Esophagus muscularis mucosa (tissue), 4 donors: ENCODE results near the gene GLB1L3.

Source experiments
- CTCF ChIP-seq, 3 experiments: fragments of 200-600 bp in 2 of 3; fragments of 450-650 bp in 1 of 3; sonication (generic) in 2 of 3; IDR thresholded peaks; one replicate each; pipeline ENCODE4 v1.5.1; 2017 to 2019; ENCODE audit warnings: antibody characterized with exemption in 3 of 3, mild to moderate bottlenecking in 2 of 3, moderate library complexity in 1 of 3
- EP300 ChIP-seq: sonication (generic); formaldehyde crosslinking; IDR thresholded peaks from one replicate; pipeline ENCODE4 v1.6.1; 2017; ENCODE audit warnings: antibody characterized with exemption
- POLR2A ChIP-seq: fragments of 450-650 bp; IDR thresholded peaks from one replicate; pipeline ENCODE4 v1.6.1; 2017; ENCODE audit warnings: antibody characterized with exemption, moderate library complexity, mild to moderate bottlenecking, low read depth
- POLR2AphosphoS5 ChIP-seq, 2 donors: sonication (generic); formaldehyde crosslinking; IDR thresholded peaks; one replicate each; pipeline ENCODE4 v1.6.1; 2017; ENCODE audit warnings: antibody characterized with exemption in 2 of 2

GRCh38 chr11:134293119-134294113 lies 17.2 kb downstream of the GLB1L3 start:
- TF ChIP-seq CTCF (IDR thresholded peaks at IDR 0.05) (no peak), EP300 (no peak), POLR2A (no peak), POLR2AphosphoS5 (IDR thresholded peaks at IDR 0.05) (no peak)
